Fibroblast of skin of back (primary cell): ENCODE results near the gene KLHL28.
"Not testable (repeated sequence)": the region's sequence is repeated elsewhere in the genome, so short reads cannot be mapped to it uniquely, and the experiment has no call there.

Source experiments
- DNase-seq: peaks from one replicate; pipeline ENCODE4 v3.0.0-alpha.2; 2013

Gene KLHL28

DNA sequence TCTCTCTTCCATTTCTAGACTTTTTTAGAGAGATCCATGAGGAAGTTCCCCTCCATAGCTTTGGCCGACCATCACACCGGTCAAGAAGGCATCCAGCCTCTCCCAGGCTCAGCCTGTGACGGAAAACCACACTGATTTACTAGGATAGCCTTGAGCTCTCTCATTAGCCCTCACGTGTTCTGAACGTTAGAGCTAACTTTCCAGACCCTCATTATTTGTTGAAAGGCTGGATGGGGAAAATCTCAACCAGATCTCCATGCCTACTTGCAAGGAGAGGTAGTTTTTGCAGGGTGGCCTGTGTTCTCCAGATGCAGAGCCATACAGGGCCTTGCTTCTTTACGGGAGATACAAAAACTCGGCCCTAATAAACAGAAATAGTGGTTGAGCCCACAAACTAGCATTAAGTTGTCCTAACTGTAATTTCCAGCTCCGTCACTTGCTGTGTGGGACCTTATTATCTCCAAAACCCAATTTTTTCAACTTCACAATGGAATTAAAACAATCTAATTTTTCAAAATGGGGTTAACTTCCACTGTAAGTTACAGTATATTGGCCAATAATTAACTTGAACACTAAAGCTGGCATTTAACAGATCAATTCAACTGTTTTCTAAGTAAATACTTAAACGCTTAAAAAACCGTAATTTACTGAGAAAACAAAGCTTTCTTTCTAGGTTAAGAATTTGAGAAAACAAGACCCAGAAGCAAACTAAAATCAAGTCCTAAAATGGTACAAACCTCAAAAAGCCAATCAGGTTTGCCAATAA is 65.3 kb downstream of the KLHL28 start:
- DNase-seq, result no peak

DNA sequence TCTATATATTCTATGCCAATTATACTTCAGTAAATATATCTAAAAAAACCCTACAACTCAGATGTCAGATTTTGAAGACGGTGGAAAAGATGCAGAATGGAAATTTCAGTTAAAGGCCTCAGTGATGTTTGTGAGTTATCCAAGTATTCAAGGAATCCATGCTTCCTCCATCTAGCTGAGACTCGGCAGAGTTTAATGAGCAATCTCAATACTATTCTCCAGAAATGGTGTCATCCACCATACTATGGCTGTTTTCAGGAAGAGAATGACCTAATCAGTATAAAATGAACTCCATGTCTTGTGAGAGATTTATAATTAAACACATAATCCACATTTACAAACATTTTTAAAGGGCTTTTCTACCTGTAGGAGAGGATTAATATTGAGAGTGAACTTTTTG is 66.0 kb downstream of the KLHL28 start:
- DNase-seq, result peak; percentile 94

- no peak for DNase-seq
Measured at GRCh38 chr14:44893535-44893934, 68.2 kb downstream of the KLHL28 start.

GRCh38 chr14:44891726-44892372 is 69.9 kb downstream of the KLHL28 start:
- DNase-seq, result not testable (repeated sequence)

- no peak for DNase-seq
Measured at GRCh38 chr14:44889595-44890471, 71.9 kb downstream of the KLHL28 start.

DNA sequence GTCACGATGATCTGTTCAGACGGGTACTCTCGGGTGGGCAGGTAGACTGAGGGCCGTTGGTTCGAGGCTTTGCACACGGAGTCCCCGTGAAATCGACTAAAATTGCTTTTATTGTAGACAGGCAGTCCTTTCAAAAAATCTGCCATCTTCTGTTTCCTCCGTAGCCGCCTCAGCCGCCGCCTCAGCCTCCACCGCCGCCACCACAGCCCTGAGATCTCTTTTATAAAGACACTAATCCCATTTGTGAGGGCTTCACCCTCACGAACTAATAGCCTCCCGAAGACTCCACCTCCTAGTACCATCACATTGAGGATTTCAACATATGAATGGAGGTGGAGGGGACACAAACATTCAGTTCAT is 74.2 kb downstream of the KLHL28 start:
- no peak for DNase-seq

GRCh38 chr14:44886860-44887595 is 74.7 kb downstream of the KLHL28 start:
- DNase-seq, result no peak

DNA sequence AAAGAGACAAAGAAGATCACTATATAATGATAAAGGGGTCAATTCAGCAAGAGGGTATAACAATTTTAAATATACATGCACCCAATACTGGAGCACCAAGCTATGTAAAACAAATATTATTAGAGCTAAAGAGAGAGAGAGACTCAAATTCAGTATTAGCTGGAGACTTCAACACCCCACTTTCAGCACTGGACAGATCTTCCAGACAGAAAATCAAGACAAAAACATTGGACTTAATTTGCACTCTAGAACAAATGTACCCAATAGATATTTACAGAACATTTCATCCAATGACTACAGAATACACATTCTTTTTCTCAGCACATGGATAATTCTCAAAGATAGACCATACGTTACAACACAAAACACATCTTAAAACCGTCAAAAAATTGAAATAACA is 81.0 kb downstream of the KLHL28 start:
- no peak for DNase-seq
